GM19468 (cell line): Measurements from ENCODE around the gene ROBO1.

Source experiments
- ATAC-seq: cut with Tn5 transposase; IDR thresholded peaks from one replicate; pipeline ENCODE4 v1.9.1; 2021; ENCODE audit warnings: mild to moderate bottlenecking, moderate library complexity, moderate number of reproducible peaks; ENCODE audit not compliant: unreplicated experiment; ENCODE audit errors: extremely low read depth

Gene ROBO1

DNA sequence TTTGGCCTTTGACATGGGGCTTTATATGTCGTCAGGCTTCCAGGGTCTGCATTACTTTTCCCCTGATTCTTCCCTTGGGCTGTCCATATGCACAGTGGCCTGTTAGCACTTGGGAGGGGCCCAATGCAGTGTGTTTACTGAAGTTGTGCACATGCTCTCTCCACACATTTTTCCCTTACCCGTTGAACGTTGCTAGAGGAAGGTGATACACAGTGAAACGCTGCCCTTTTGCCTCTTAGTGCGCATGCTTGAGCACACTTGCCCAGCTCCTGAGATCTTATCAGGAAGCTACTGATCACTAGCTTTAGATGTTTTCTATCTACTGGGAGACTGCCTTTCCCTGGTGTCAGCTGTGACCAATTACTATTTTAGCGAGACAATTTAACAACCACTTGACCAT is 1198.0 kb downstream of the ROBO1 start:
- ATAC-seq, result no peak

DNA sequence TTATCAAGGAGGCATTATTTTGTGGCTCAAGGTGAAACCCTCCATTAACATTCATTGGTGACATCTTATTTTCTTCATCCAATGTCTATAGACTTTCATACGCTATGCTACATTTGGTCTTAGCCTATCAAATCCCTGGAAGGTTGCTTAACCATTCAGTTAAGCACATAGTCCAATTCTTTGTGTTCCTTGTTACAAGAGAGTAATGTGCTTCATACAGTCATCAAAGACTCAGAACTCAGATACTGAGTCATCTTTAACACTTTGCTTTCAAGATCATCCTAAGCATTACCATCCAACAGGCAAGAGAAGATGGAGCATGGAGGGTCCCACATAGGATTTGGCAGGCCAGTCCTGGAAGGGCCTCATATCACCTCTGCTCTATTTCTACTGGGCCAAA is 1202.1 kb downstream of the ROBO1 start:
- ATAC-seq, result no peak

DNA sequence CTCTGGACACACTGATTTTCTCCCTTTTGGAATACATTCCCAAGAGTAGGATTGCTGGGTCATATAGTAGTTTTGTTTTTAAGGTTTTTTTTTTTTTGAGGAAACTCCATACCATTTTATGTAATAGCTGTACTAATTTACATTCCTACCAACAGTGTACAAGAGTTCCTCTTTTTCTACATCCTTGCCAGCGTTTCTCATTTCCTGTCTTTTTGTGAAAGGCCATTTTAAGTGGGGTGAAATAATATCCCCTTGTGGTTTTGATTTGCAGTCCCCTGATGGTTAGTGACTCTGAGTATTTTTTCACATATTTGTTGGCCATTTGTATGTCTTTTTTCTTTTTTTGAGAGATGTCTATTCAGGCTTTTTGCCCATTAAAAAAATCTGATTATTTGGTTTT is 1205.5 kb downstream of the ROBO1 start:
- ATAC-seq, result no peak
